Testis (tissue), 2 donors: Measurements from ENCODE around the gene ZDHHC16.

Source experiments
- POLR2A ChIP-seq: fragments of 450-650 bp; IDR thresholded peaks from one replicate; pipeline ENCODE4 v1.6.1; 2017; ENCODE audit warnings: antibody characterized with exemption, mild to moderate bottlenecking, moderate library complexity
- TF ChIP-seq, protein P1 (sequence below), 3 experiments: fragments of 450-650 bp in 2 of 3; fragments of 200-600 bp in 1 of 3; sonication (generic) in 1 of 3; IDR thresholded peaks; one replicate each; pipeline ENCODE4 v1.5.1; 2016 to 2019; ENCODE audit warnings: antibody characterized with exemption in 3 of 3, mild to moderate bottlenecking in 2 of 3, moderate library complexity in 1 of 3

DNA sequence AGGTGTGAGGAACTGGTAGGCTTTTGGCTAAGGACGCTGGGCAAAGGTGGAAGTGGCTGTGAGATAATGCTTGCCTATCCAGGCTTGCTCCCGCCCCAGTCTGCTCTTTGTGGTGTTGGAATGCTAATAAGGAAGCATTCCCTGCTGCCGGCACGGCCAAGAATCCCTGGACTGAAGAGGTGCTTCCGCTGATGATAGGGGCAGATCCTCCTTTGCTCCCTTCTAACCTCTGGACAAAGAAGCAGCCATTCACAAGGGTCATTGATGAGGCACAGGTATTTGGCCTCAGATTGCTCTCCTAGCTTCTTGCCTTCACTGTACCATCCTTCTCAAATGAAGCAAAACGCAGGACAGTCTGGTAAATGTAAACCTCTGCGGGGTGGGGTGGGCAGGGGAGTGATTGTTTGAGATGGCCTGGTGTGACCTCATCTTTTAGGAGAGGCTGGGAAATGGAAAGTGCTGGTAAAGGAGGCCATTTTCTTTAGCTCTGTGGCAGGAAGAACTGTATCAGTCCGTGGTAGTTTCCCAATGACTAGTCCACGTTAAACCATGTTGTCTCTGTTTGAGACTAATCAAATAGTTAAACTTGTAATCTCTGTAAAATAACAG, 18.3 kb upstream of the ZDHHC16 start:
- TF ChIP-seq, protein P1, sequence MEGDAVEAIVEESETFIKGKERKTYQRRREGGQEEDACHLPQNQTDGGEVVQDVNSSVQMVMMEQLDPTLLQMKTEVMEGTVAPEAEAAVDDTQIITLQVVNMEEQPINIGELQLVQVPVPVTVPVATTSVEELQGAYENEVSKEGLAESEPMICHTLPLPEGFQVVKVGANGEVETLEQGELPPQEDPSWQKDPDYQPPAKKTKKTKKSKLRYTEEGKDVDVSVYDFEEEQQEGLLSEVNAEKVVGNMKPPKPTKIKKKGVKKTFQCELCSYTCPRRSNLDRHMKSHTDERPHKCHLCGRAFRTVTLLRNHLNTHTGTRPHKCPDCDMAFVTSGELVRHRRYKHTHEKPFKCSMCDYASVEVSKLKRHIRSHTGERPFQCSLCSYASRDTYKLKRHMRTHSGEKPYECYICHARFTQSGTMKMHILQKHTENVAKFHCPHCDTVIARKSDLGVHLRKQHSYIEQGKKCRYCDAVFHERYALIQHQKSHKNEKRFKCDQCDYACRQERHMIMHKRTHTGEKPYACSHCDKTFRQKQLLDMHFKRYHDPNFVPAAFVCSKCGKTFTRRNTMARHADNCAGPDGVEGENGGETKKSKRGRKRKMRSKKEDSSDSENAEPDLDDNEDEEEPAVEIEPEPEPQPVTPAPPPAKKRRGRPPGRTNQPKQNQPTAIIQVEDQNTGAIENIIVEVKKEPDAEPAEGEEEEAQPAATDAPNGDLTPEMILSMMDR (IDR thresholded peaks at IDR 0.05): no peak
- TF ChIP-seq POLR2A: no peak
